Colonic mucosa (tissue), 4 donors: ENCODE results near the gene HOXA13. TPM values are rescaled to one million over a fixed set of nuclear protein-coding genes. Genes with fewer than 3 reads are reported as not detected.

Experiments used
- DNase-seq: peaks from one replicate; pipeline ENCODE4 v3.0.0-alpha.2; 2020
- H3K27ac ChIP-seq: fragments of 200-600 bp; one replicate; pipeline ENCODE4 v1.8.0; 2021
- H3K27me3 ChIP-seq: fragments of 200-600 bp; one replicate; pipeline ENCODE4 v1.8.0; 2021
- H3K36me3 ChIP-seq: fragments of 200-600 bp; one replicate; pipeline ENCODE4 v1.8.0; 2021
- H3K4me1 ChIP-seq: fragments of 200-600 bp; one replicate; pipeline ENCODE4 v1.8.0; 2021; ENCODE audit warnings: mild to moderate bottlenecking
- H3K4me3 ChIP-seq: fragments of 200-600 bp; one replicate; pipeline ENCODE4 v1.8.0; 2021
- H3K9ac ChIP-seq, 2 donors: one replicate each; pipeline ENCODE4 v1.7.0; 2013; ENCODE audit warnings: control low read depth in 2 of 2, low read depth in 2 of 2, low read length in 2 of 2
- H3K9me3 ChIP-seq: fragments of 200-600 bp; one replicate; pipeline ENCODE4 v1.8.0; 2021
- intact Hi-C: fragments of 100-400 bp; cut with DNase I; formaldehyde crosslinking; loops from one replicate; pipeline ENCODE4 v1.14.1; 2022
- total RNA-seq, 2 donors: library from RNA; stranded (reverse); fragmentation: NEBNext Ultra II Directional in 1 of 2; extraction: Animal tissue kit (Norgen Biotek cat#: 25700) in 1 of 2; gene quantifications; one replicate each; pipeline ENCODE4 v1.2.1, GENCODE V29; 2021
- TF ChIP-seq, protein P1 (sequence below): fragments of 200-600 bp; IDR thresholded peaks from one replicate; pipeline ENCODE4 v1.8.0; 2022; ENCODE audit warnings: antibody characterized with exemption, mild to moderate bottlenecking
- donor health status: healthy.
- donor health status: DM: no; HTN: no; CAD: no.
- donor health status: DM: no; HTN: no; CAD: no.

The HOXA13 gene
- total RNA-seq, 2 donors from 2014 or later: 22.7 to 33.8 TPM

DNA sequence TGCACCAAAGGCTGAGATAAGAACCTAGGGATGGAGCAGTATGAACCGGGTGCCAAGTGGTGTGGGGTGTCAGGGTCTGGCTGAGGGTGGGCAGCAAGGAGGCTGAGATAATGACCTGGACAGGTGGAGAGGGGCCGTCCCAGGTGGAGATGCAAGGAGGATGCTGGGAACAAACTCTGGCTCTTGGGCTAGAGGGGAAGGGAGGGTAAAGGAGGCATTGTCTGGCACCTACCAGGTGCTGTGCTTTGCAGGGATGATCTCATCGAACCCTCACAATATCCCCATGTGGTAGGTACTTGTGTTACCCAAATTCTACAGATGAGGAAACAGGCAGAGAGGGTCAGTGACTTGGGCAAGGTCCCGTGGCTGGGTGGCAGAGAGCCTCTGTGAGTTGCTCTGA lies 19.9 kb upstream of the HOXA13 start:
- Histone ChIP-seq H3K4me1 (no peaks in the 10 kb centered on the region), H3K4me3 (no peak overlapping the region), H3K9me3 (no peaks in the 10 kb centered on the region), H3K27ac (no peak overlapping the region), H3K27me3 (peaks cover 7% of the 10 kb centered on the region), H3K9ac (no peak overlapping the region), H3K36me3 (no peaks in the 10 kb centered on the region)
- DNase-seq: no peak
- intact Hi-C loops: loop anchor here (10.0 kb wide), 1 partner anchor 795 kb away; no protein-coding TSS in a partner anchor
- TF ChIP-seq, protein P1, sequence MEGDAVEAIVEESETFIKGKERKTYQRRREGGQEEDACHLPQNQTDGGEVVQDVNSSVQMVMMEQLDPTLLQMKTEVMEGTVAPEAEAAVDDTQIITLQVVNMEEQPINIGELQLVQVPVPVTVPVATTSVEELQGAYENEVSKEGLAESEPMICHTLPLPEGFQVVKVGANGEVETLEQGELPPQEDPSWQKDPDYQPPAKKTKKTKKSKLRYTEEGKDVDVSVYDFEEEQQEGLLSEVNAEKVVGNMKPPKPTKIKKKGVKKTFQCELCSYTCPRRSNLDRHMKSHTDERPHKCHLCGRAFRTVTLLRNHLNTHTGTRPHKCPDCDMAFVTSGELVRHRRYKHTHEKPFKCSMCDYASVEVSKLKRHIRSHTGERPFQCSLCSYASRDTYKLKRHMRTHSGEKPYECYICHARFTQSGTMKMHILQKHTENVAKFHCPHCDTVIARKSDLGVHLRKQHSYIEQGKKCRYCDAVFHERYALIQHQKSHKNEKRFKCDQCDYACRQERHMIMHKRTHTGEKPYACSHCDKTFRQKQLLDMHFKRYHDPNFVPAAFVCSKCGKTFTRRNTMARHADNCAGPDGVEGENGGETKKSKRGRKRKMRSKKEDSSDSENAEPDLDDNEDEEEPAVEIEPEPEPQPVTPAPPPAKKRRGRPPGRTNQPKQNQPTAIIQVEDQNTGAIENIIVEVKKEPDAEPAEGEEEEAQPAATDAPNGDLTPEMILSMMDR: no peak

GRCh38 chr7:27217951-27218350 lies 18.1 kb upstream of the HOXA13 start:
- Histone ChIP-seq H3K9me3 (no peaks in the 10 kb centered on the region), H3K36me3 (no peaks in the 10 kb centered on the region), H3K4me3 (no peak overlapping the region), H3K4me1 (peaks cover under 1% of the 10 kb centered on the region), H3K27ac (no peak overlapping the region), H3K9ac (no peak overlapping the region), H3K27me3 (peaks cover 11% of the 10 kb centered on the region)
- no peak for DNase-seq
- intact Hi-C loops: no loop called here
- TF ChIP-seq, protein P1: no peak

GRCh38 chr7:27215356-27215755 lies 15.5 kb upstream of the HOXA13 start:
- Histone ChIP-seq H3K4me3 (no peak overlapping the region), H3K27me3 (peaks cover 12% of the 10 kb centered on the region), H3K4me1 (peaks cover 13% of the 10 kb centered on the region), H3K9ac (no peak overlapping the region), H3K9me3 (no peaks in the 10 kb centered on the region), H3K27ac (no peak overlapping the region), H3K36me3 (no peaks in the 10 kb centered on the region)
- intact Hi-C loops: no loop called here
- no peak for DNase-seq
- TF ChIP-seq, protein P1: no peak

DNA sequence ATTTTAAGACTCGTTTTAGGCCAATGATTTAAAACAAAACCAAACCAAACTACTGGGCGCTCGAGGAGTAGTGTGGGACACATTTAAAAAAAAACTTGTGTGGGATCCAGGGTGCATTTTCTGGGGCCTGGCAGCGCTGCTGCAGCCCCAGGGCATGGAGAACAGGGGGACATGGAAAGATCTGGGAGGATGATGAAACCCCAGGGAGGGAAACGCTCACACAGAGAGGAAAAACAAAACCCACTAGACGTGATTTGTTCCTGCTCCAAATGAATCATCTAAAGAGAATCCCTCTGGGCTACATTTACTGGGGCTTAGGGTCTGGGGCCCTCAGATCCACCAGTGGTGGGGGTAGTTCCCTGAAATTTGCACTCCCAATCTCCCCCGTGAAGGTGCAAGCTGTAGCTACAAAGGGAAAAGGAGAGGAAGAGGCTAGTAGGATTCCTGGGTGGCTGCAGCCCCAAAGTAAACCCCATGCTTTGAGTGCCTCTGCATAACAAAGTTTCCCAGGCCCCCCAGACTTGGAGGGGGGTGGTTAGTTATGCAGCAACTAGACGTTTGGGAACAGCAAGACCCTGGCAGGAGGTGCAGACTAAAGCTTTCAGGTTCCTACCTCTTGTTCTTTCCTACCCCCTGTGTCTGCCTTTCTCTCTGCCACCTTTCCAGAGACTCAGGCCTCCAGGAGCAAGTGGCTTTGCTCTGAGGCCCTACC lies 14.5 kb upstream of the HOXA13 start:
- Histone ChIP-seq H3K27me3 (peaks cover 8% of the 10 kb centered on the region), H3K36me3 (no peaks in the 10 kb centered on the region), H3K9ac (no peak overlapping the region), H3K4me1 (peaks cover 13% of the 10 kb centered on the region), H3K9me3 (no peaks in the 10 kb centered on the region), H3K4me3 (no peak overlapping the region), H3K27ac (no peak overlapping the region)
- intact Hi-C loops: no loop called here
- TF ChIP-seq, protein P1: no peak
- DNase-seq: no peak

GRCh38 chr7:27213433-27214238 lies 13.7 kb upstream of the HOXA13 start:
- Histone ChIP-seq H3K9ac (no peak overlapping the region), H3K27ac (no peak overlapping the region), H3K27me3 (peaks cover 8% of the 10 kb centered on the region), H3K9me3 (no peaks in the 10 kb centered on the region), H3K4me3 (no peak overlapping the region), H3K36me3 (no peaks in the 10 kb centered on the region), H3K4me1 (peaks cover 13% of the 10 kb centered on the region)
- intact Hi-C loops: no loop called here
- no peak for DNase-seq
- TF ChIP-seq, protein P1: no peak
